ENCODE measurements around the gene REXO1. TPM values are rescaled to one million over a fixed set of nuclear protein-coding genes. Genes with fewer than 3 reads are reported as not detected.

The REXO1 gene
- total RNA-seq, 1 experiment from 2014 or later, result 56.8 TPM

- Histone ChIP-seq H3K4me2 (ENCODE audit: insufficient read depth, insufficient read length, low read length) (no peak overlapping the region), H4K5ac (ENCODE audit: insufficient read length, low read depth, low read length) (no peak overlapping the region)
- peaks cover 24 to 38% of the 10 kb centered on the region in 2 experiments for H3K9me3 Mint-ChIP-seq
These were observed 68.7 kb downstream of the REXO1 start for GRCh38 chr19:1779574-1779973.

More at GRCh38 chr19:1779574-1779973, 68.7 kb downstream of the REXO1 start:
- no peak overlapping the region for H2AK5ac ChIP-seq (ENCODE audit: insufficient read length, low read length)
- peaks cover 41% of the 10 kb centered on the region for H3K27me3 ChIP-seq (ENCODE audit: insufficient read depth, low read length)
- H3K23ac ChIP-seq (ENCODE audit: insufficient read length, low read depth, low read length), result no peak overlapping the region
- H3K4me1 ChIP-seq (ENCODE audit: insufficient read depth, low read length), result no peaks in the 10 kb centered on the region
- H3K4ac ChIP-seq (ENCODE audit: low read depth, low read length), result no peak overlapping the region
- no peak overlapping the region for H4K91ac ChIP-seq (ENCODE audit: insufficient read length, low read depth, low read length)
- no peak overlapping the region for H2BK20ac ChIP-seq (ENCODE audit: low read depth, low read length, poor library complexity, severe bottlenecking)
- no peak overlapping the region for H2BK12ac ChIP-seq (ENCODE audit: insufficient read length, low read depth, low read length)
- H3K23me2 ChIP-seq (ENCODE audit: insufficient read length, low read depth, low read length, poor library complexity, severe bottlenecking), result no peaks in the 10 kb centered on the region
- no peaks in the 10 kb centered on the region for H4K20me1 ChIP-seq (ENCODE audit: control insufficient read depth, insufficient read depth, insufficient read length)
- DNase-seq, result no peak
- H3K56ac ChIP-seq (ENCODE audit: insufficient read length, low read depth, low read length), result no peak overlapping the region
- H3K27ac ChIP-seq (ENCODE audit: insufficient read length, low read depth, low read length), result no peak overlapping the region
- H3K18ac ChIP-seq (ENCODE audit: insufficient read length, low read depth, low read length), result no peak overlapping the region
- no CpG with 5 or more reads among the region's 16 CpGs for WGBS (ENCODE audit: extremely low coverage, insufficient read length, low lambda C conversion rate)
- no peak overlapping the region for H3K14ac ChIP-seq (ENCODE audit: insufficient read depth, low read length)
- Mint-ChIP-seq H3K27ac (no peak overlapping the region), H3K4me3 (no peak overlapping the region; a peak in 2 of 5 replicates), H3K36me3 (ENCODE audit: insufficient read depth in 1 of 3, low read depth in 3 of 3) (peaks cover 0 to 4% (median 4%) of the 10 kb centered on the region in 3 experiments; a peak in 5 of 7 replicates), H3K4me1 (peaks cover 13 to 22% of the 10 kb centered on the region in 2 experiments), H3K27me3 (ENCODE audit: low read depth) (peaks cover 96% of the 10 kb centered on the region)
- no peak overlapping the region for H2AFZ ChIP-seq (ENCODE audit: low read length)
- H4K8ac ChIP-seq (replicated peaks; ENCODE audit: insufficient read length, low read depth, low read length), result no peak overlapping the region
- H2BK120ac ChIP-seq (ENCODE audit: low read depth, low read length, poor library complexity, severe bottlenecking), result no peak overlapping the region
- H3K9me3 ChIP-seq (ENCODE audit: control insufficient read depth, low read depth, low read length), result no peaks in the 10 kb centered on the region
- no peaks in the 10 kb centered on the region for H3K79me1 ChIP-seq (ENCODE audit: insufficient read depth, low read depth, low read length, poor library complexity, severe bottlenecking)
- H3K9ac ChIP-seq (ENCODE audit: extremely low read depth, insufficient read length, low read length), result no peak overlapping the region
- no peak overlapping the region for H2BK15ac ChIP-seq (ENCODE audit: low read depth, low read length)
- H2BK5ac ChIP-seq (ENCODE audit: insufficient read length, low read length), result no peak overlapping the region
- TF ChIP-seq, protein P1, sequence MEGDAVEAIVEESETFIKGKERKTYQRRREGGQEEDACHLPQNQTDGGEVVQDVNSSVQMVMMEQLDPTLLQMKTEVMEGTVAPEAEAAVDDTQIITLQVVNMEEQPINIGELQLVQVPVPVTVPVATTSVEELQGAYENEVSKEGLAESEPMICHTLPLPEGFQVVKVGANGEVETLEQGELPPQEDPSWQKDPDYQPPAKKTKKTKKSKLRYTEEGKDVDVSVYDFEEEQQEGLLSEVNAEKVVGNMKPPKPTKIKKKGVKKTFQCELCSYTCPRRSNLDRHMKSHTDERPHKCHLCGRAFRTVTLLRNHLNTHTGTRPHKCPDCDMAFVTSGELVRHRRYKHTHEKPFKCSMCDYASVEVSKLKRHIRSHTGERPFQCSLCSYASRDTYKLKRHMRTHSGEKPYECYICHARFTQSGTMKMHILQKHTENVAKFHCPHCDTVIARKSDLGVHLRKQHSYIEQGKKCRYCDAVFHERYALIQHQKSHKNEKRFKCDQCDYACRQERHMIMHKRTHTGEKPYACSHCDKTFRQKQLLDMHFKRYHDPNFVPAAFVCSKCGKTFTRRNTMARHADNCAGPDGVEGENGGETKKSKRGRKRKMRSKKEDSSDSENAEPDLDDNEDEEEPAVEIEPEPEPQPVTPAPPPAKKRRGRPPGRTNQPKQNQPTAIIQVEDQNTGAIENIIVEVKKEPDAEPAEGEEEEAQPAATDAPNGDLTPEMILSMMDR (conservative IDR thresholded peaks at IDR 0.05), result no peak
- no peak overlapping the region for H3T11ph ChIP-seq (ENCODE audit: low read length)
- H3K79me2 ChIP-seq (ENCODE audit: insufficient read depth, low read length), result no peaks in the 10 kb centered on the region
